IPS-11a (cell line): Measurements from ENCODE around the gene SPRR4.
"Not testable (repeated sequence)": the region's sequence is repeated elsewhere in the genome, so short reads cannot be mapped to it uniquely, and the experiment has no call there.

Source experiments
- H3K4me3 ChIP-seq: one replicate; pipeline ENCODE4 v1.5.1; 2013; ENCODE audit warnings: low read depth, low read length, control low read depth

The SPRR4 gene

DNA sequence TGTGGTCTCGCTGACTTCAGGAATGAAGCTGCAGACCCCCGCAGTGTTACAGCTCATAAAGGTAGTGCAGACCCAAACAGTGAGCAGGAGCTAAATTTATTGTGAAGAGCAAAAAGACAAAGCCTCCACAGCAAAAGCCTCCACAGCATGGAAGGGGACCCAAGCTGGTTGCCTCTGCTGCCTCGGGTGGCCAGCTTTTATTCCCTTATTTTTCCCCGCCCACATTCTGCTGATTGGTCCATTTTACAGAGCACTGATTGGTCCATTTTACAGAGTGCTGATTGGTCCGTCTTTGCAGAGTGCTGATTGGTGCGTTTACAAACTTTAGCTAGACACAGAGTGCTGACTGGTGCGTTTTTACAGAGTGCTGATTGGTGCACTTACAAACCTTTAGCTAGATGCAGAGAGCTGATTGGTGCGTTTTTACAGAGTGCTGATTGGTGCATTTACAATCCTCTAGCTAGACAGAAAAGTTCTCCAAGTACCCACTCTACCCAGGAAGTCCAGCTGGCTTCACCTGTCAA lies 40.8 kb downstream of the SPRR4 start:
- H3K4me3 ChIP-seq = not testable (repeated sequence)

GRCh38 chr1:153021829-153022228 lies 51.4 kb downstream of the SPRR4 start:
- not testable (repeated sequence) for H3K4me3 ChIP-seq
